KOPT-K1 (cell line): Measurements from ENCODE around the gene NSRP1.
"Not testable (repeated sequence)": the region's sequence is repeated elsewhere in the genome, so short reads cannot be mapped to it uniquely, and the experiment has no call there.

Experiments used
- H3K27ac ChIP-seq: fragments of 200-600 bp; sonication (generic); 2 replicates; pipeline ENCODE4 v1.5.1; 2016; ENCODE audit warnings: antibody characterized with exemption, mild to moderate bottlenecking, low read depth, low read length; ENCODE audit not compliant: poor library complexity, severe bottlenecking
- H3K36me3 ChIP-seq: fragments of 200-600 bp; sonication (generic); 2 replicates; pipeline ENCODE4 v1.5.1; 2017; ENCODE audit warnings: antibody characterized with exemption, mild to moderate bottlenecking, low read length, moderate library complexity; ENCODE audit not compliant: insufficient read depth
- H3K9me3 ChIP-seq: fragments of 200-600 bp; sonication (generic); 2 replicates; pipeline ENCODE4 v1.5.1; 2017; ENCODE audit warnings: antibody characterized with exemption, low read length, mild to moderate bottlenecking; ENCODE audit not compliant: insufficient read depth, poor library complexity, severe bottlenecking

The NSRP1 gene

DNA sequence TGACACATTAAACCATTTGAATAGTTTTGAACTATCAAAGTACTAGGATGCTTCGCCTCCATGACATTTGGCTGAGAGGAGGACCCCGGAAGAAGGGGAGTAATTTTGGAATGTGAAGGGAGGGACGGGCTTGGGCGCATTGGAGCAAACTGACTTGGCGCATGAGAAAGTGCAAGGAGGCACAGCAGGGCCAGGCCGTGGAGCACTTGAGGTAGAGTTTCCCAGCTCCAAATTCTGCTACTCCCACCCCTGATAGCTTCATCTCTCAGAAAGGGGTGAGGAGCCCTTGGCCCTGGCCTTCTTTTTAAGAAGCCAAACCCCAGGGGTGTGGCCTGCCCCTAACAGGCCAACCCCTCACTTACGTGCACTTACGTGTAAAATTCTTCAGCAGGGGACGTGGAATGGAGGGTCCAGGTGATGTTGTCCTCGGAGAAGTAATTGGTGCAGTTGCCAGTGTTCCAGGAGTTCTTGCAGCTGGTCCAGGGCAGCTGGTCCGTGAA lies 101.2 kb downstream of the NSRP1 start:
- Histone ChIP-seq H3K9me3 (no peaks in the 10 kb centered on the region), H3K36me3 (no peaks in the 10 kb centered on the region), H3K27ac (no peak overlapping the region)

DNA sequence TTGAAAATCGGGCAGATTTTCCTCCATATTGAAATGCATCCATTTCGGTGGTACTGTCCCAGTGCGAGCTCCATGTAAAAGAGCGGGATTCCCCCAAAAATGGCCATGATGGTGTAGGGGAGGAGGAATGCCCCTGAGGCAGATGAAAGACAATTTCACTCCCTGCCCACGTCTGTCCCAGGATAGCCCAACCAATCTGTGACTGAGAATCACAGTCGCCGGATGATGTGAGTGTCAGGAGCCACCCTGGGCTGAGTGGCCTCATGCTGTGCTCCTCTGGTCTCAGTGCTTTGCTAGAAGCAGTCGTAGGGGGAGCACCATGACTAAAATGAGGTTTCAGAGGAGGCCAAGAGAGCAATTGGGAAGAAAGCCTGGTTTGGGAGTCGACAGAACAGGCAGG lies 102.2 kb downstream of the NSRP1 start:
- Histone ChIP-seq H3K9me3 (no peaks in the 10 kb centered on the region), H3K36me3 (no peaks in the 10 kb centered on the region), H3K27ac (no peak overlapping the region)

DNA sequence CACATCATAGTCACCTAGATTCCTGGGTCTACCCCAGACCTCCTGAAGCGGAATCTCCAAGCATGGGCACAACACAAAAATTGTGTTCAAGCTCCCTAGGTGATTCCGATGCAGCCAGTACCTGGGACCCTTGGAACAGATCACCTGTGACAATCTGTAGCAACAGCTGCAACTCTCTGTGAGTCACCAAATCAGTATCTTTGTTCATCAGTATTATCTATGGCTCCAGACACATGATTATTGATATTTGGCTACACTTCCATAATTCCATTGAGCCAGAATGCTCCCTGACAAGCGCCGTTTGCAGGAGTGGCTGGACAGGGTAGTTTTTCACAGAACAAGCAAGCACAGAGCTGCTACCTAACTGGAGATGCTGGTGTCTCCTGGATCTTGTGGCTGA lies 102.7 kb downstream of the NSRP1 start:
- Histone ChIP-seq H3K27ac (no peak overlapping the region), H3K36me3 (no peaks in the 10 kb centered on the region)

DNA sequence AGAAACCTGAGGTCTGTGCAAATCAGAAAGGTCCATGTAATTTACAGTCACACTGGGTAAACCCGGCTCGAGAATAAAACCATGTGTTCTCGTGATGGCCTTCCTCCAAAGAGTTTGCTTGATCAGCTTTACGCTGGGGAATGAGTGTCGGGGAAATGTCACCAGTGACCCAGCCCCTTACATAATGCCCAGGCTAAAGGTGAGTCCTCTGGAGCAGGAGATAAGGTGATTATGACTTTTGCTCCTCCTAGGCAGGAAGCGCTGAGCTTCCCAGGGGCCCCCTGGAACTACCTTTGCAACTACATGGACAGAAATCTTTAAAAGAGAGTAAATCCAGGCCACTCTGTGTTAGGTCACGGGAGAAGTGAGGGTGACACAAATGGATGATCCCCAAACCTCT lies 103.2 kb downstream of the NSRP1 start:
- H3K27ac ChIP-seq: no peak overlapping the region
- H3K36me3 ChIP-seq: no peaks in the 10 kb centered on the region

More for the DNA sequence above, 102.7 kb downstream of the NSRP1 start:
- no peaks in the 10 kb centered on the region for H3K9me3 ChIP-seq

DNA sequence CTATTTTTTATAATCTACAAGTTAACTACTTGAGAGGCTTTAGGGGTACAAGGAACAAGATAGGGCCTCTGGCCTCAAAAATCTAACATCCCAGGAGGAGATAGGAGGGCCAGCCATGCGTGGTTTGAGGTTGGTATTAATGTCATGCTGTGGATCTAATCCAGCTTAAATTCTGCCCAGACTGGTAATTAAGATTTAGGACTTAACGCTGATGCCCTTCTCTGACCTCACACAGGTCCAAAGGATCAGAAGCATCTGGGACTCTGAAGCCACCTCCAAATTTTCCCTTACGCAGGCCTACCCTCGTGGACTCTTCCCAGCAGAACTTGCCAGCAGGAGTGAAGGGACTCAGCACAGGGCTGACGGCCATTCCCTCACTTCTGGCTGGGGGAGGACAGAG lies 103.8 kb downstream of the NSRP1 start:
- no peaks in the 10 kb centered on the region for H3K36me3 ChIP-seq
- no peak overlapping the region for H3K27ac ChIP-seq
- no peaks in the 10 kb centered on the region for H3K9me3 ChIP-seq

More for the DNA sequence above, 103.2 kb downstream of the NSRP1 start:
- no peaks in the 10 kb centered on the region for H3K9me3 ChIP-seq

DNA sequence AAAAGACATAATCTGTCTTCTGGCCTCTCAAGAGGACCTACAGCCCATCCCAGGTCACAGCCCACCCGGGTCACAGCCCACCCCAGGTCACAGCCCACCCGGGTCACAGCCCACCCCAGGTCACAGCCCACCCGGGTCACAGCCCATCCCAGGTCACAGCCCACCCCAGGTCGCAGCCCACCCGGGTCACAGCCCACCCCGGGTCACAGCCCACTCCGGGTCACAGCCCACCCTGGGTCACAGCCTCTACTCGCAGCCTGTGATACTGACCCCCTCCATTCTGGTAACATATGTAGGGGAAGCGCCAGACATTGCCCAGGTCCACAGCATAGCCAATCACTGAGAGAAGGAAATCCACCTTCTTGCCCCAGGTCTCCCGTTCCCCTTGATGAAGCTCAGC lies 104.7 kb downstream of the NSRP1 start:
- Histone ChIP-seq H3K36me3 (no peaks in the 10 kb centered on the region), H3K27ac (no peak overlapping the region), H3K9me3 (no peaks in the 10 kb centered on the region)

DNA sequence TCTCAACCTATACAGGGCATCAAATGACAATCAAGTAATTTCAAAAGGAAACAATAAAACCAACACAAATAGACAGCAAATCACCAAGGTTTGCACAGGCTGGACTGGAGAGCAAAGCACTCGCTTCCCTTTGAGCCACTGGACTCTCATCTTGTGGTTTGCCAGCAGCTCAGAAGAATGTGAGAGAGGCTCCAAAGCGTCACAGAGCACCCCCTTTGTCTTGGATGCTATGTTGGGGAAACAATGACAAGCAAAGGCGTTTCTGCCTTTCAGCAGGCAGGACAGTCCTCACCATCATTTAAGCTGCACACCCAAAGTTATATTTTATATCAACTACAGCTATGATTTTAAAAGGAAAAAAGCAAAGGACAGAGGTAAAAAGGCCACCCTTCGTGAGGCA lies 105.6 kb downstream of the NSRP1 start:
- no peak overlapping the region for H3K27ac ChIP-seq
- H3K9me3 ChIP-seq: no peaks in the 10 kb centered on the region
- H3K36me3 ChIP-seq: no peaks in the 10 kb centered on the region

DNA sequence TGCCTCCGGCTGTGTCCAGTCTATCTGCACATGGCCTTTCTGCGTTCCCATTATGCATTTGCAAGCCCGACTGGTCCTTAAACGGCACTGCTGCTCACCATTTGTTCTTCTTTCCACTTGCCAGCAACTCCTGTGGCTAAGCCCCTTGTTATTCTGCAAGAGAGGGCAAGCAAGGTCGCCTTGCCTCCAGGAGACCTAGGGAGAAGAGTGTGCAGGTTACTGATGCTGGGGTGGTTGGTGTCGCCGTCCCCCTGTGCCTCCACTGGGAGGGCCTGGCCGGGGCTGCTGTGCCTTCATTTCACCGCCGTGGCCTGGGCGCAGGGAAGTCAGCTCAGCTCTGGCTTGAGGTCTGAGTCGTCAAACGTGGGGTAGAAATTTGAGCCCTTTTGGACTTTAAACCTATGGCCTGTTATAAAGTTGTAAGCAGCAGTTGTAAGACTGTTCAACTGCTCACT lies 106.1 kb downstream of the NSRP1 start:
- Histone ChIP-seq H3K27ac (no peak overlapping the region), H3K36me3 (no peaks in the 10 kb centered on the region), H3K9me3 (no peaks in the 10 kb centered on the region)

DNA sequence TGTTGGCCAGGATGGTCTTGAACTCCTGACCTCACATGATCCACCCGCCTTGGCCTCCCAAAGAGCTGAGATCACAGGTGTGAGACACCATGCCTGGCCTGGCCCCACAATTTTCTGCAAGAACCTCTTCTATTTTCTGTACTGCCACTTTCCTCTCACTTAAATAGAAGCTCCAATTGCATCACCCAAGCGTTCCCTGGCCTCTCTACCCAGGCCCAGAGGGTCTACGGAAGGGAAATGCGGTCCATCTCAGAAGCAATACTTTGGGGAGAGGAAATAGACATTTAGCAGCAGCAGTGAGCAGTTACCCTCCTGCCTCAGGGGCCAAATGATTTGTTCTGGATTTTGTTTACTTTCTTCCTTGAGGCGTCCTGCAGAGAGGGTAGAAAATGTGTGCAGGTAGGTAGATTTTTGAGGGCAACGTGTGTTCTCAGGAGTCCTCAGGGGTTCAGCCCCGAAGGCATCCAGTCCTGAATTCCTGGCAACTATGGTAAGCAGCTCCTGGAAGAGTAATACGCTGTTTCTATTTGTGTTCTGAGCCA lies 107.9 kb downstream of the NSRP1 start:
- H3K9me3 ChIP-seq: no peaks in the 10 kb centered on the region
- no peak overlapping the region for H3K27ac ChIP-seq
- no peaks in the 10 kb centered on the region for H3K36me3 ChIP-seq

DNA sequence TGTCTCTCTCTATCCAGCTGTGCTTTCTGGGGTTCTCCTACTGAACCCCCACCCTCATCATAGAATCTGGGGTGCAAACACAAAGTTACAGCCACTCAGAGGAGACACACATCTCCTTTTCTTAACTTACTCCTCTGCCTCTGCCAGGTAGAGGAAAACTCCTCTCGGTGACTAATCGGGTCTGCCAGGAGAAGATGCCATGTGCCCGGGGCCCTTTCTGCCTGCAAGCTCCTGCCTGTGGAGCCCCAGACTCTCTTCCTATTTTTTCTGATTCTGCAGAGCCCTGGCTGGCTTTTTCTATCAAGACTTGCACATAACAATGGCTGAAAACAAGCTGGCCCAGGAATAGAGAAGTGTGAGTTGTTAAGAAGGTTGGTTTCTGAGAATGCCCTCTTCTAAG lies 108.5 kb downstream of the NSRP1 start:
- Histone ChIP-seq H3K36me3 (no peaks in the 10 kb centered on the region), H3K9me3 (no peaks in the 10 kb centered on the region), H3K27ac (no peak overlapping the region)

DNA sequence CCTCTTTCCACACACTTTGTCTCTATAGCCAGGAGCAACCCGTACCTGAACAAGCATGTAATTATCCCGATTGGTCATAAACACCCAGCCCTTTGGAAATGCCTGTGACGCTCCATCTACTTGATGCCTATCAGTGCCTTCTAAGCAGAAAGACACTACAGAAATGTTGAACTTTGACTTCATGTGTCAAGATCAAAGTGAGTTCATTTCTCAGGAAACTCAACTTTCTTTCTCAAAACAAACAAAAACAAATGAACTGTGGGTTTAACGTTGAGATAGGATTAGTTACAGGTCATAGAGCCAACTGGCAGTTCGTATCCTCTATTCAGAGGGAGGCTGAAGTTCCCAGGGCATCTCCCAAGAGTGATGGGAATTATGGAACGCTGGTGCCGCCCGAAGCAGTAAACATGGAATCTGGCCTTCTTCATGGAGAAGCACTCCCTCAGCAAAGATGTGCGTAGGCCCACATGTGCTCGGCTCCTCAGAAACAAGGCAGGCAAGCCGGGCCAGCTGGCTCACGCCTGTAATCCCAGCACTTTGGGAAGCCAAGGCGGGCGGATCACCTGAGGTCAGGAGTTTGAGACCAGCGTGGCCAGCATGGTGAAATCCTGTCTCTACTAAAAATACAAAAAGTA lies 109.4 kb downstream of the NSRP1 start:
- no peak overlapping the region for H3K27ac ChIP-seq
- no peaks in the 10 kb centered on the region for H3K9me3 ChIP-seq
- H3K36me3 ChIP-seq: no peaks in the 10 kb centered on the region

DNA sequence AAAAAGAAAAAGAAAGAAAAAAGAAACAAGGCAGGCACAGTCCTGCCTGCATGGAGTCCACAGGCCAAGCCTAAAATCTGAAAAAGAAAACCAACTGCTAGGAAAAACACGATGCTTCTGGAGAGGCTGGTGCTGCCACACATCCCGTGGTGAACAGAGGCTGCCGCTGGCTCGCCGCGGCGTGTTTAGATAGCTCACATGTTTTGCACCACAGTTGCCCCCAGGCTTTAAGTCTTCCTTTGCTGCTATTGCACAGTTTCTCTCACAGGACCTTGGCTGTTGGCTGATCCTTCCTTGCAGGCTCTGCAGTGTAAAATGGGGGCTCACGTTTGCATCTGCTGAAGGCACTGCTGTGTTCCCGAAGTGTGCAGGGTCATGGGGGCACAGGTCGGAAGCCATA lies 110.3 kb downstream of the NSRP1 start:
- no peaks in the 10 kb centered on the region for H3K36me3 ChIP-seq
- no peak overlapping the region for H3K27ac ChIP-seq

DNA sequence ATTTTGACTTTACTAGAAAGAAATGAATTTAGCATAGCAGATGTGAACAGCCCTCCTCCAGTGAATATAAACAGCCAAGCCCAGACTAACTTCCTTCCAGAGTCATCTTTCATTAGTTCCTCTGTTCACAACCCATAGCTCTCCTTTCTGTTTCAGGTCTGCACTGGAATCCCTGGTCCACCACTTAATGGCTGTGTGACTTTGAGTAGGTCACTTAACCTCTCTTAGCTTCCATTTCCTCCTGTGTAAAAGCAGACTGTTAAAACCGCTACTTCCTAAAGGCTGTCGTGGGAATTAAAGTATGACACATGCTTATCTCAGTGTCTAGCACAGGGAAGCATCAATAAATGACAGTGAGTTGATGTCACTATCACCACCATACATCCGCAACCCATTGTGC lies 111.4 kb downstream of the NSRP1 start:
- H3K36me3 ChIP-seq: no peaks in the 10 kb centered on the region
- H3K9me3 ChIP-seq: no peaks in the 10 kb centered on the region
- no peak overlapping the region for H3K27ac ChIP-seq

More for the DNA sequence above, 110.3 kb downstream of the NSRP1 start:
- H3K9me3 ChIP-seq: no peaks in the 10 kb centered on the region

DNA sequence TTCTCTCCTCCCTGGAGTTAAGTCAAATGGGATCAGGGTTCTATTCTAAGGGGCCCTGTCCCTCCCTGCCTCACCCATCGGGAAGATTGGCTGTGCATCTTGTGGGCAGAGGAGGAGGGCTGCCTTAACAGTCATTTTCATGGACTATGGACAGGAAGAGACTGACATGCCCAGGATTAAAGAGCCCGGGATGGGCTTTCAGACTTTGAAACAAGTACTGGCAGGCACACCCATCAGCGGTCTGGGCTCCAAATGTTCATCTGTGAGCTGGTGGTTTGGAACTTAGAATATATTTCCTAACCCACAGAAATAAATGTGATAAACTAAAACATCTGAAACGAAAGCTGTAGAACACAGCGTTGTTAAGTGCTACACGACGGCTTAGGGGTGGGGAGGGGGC lies 112.4 kb downstream of the NSRP1 start:
- Histone ChIP-seq H3K9me3 (no peaks in the 10 kb centered on the region), H3K27ac (no peak overlapping the region)

DNA sequence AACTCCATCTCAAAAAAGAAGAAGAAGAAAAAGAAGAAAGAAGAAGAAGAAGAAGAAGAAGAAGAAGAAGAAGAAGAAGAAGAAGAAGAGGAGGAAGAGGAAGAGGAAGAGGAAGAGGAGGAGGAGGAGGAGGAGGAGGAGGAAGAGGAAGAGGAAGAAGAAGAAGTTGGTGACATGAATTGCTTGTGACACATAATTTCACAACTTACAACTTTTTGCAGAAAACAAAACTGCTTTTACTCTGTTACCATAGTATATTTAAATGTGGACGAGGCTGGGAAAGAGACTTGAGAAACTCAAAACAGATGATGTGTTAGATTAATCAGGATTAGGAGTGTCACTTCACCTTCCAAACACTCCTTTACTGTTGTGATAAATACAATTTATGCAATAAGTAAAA lies 113.4 kb downstream of the NSRP1 start:
- H3K36me3 ChIP-seq, H3K9me3 ChIP-seq, H3K27ac ChIP-seq: not testable (repeated sequence)

More for the DNA sequence above, 112.4 kb downstream of the NSRP1 start:
- no peaks in the 10 kb centered on the region for H3K36me3 ChIP-seq

DNA sequence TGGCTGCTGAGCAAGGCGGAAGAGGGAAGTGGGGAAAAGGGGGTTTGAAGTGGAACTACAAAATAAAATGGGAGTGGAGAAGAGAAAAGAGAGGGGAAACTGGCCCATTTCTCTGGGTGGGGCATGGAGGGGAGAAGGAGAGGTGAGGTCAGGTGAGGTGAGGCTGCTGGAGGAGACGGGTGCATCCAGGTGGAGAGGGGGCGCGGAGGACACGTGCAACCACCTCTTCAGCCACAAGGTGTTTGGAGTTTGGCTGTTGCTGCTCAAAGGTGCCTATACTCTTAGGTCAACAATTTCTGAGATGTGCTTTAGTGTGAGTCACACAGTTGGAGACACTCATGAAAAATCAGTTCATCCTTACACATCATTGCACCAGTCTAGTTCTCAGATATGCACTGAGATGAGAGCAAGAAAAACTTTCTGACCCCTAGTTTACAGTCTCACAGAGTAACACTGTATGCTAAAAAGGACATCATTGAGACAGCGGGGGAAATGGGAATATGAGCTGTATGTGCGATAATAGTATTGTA lies 114.0 kb downstream of the NSRP1 start:
- Histone ChIP-seq H3K27ac (no peak overlapping the region), H3K36me3 (no peaks in the 10 kb centered on the region), H3K9me3 (no peaks in the 10 kb centered on the region)
